Renal pelvis (tissue), 4 donors: Measurements from ENCODE around the gene ZNF467. TPM values are rescaled to one million over a fixed set of nuclear protein-coding genes. Genes with fewer than 3 reads are reported as not detected.

ENCODE experiments used
- DNase-seq: peaks from one replicate; pipeline ENCODE4 v3.0.0-alpha.2; 2013
- polyA plus RNA-seq, 3 donors: library from polyadenylated mRNA; unstranded; fragments of 120-200 nt; gene quantifications; one replicate each; pipeline ENCODE4 v1.2.1, GENCODE V29; 2013; ENCODE audit not compliant: insufficient read length in 3 of 3

The ZNF467 gene
- polyA plus RNA-seq, 3 donors, result 36.9 to 38.0 (median 37.5) TPM

DNA sequence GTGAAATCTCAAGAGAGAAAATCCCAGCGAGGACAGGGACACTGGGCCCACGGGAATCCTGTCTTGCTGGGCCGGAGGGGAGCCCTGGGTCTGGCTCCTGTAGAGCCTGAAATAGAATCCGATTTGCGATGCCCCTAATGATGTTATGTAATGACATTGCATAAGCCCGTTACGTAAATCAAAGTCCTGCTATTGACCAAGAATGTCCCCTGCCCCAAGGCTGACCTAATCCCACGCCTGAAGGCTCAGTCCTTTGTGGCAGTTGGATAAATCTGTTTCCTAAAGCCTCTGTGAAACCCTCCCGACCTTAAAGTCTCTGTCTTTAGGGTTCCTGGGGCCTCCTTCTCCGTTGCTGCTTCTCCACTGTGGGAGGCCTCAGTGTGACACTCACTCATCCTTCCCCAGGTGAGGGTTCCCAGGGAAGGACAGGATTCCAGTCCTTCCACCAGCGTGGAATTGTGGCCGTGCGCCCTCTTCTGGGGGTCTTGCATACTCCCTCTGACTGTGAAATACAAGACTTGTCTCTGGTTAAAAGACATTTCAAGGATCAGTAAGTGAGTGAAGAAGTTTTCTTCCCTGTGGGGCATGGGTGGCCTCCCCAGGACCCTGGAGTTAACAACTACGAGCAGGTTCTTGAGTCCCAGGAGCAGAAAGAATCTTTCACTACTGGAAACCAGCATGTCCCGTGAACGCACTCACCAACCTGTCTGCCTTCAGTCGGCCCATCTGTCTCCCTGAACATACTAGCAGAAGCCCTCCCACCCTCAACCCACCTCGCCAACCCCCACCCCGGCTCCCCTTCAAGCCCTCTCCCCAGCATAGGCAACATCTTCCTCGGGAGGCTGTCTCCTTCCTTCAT is 19.8 kb downstream of the ZNF467 start:
- no peak for DNase-seq

DNA sequence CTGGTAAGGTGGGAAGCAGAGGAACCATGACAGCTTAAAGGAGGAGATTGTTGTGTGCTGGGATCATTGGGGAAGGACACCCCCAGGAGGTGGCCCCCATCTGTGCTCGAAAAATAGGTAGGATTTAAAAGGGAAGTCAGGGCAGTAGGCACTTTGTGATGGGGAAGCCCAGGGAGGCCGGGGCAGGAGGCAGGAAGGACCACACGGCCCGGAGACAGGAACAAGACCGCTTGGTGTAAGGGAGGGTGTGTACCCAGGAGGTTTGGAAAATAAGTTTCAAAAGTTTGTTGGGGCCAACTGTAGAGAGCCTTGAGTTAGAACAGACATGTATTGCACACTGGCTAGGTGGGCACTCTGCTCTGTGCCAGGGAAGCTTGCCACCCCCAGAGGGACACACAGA is 20.7 kb downstream of the ZNF467 start:
- DNase-seq, result no peak

DNA sequence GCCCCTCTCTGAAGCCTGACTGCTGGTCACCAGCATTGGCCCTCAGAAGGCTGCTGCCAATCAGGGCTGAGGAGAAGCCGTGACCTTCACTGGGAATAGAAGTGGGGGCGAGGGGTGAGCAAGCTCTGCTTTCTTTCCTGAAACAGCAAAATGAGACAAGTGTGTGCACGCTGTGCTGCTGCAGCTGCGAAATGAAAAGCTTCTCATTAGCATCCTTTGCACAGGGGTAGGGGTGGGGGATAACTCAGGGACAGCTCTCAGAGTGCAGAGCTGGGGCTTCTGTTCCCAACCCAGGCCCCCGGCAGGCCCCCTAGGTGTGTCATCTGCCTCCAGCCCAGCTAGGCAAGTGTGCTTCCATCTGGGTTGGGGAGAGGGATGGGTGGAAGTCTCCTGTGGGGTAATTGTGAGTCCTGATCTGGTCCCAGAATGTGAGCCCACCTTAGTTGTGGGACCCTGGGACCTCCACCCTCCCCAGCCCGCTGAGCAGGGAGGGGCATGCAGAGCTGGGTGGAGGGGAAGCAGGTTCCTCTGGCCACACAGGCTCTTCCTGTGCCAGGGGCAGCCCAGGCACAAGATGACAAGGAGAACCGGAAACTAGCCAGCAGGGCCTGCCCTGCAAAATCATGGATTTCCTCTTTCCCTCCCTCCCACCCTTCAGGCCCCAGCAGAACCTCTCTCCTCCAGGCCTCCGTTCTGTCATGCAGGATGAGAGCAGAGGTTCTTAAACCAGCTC is 22.2 kb downstream of the ZNF467 start:
- DNase-seq, result no peak

DNA sequence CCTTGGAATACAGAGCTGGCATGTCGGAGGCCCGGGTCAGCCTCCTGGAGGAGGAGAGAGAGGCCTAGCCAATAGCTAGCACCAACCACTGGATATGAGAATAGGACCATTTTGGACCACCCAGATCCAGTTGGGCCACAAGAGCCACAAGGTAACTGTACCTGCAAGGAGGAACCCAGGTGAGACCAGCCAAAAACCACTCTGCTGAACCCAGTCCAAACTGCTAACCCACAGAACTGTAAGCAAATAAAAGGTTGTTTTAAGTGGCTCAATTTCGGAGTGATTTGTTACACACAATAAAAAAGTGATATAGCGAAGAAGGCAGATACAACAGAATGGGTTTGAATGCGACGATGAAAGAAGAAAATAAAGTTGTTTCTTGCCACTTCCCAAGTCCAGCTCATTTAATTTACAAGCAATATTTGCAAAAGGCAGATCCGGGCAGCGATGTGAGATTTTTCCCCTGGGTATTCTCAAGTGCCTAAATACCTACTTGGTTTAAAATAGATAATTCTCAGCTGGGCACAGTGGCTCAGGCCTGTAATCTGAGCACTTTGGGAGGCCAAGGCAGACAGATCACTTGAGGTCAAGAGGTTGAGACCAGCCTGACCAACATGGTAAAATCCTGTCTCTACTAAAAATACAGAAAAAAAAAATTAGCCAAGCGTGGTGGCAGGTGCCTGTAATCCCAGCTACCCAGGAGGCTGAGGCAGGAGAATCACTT is 23.1 kb downstream of the ZNF467 start:
- DNase-seq, result no peak

DNA sequence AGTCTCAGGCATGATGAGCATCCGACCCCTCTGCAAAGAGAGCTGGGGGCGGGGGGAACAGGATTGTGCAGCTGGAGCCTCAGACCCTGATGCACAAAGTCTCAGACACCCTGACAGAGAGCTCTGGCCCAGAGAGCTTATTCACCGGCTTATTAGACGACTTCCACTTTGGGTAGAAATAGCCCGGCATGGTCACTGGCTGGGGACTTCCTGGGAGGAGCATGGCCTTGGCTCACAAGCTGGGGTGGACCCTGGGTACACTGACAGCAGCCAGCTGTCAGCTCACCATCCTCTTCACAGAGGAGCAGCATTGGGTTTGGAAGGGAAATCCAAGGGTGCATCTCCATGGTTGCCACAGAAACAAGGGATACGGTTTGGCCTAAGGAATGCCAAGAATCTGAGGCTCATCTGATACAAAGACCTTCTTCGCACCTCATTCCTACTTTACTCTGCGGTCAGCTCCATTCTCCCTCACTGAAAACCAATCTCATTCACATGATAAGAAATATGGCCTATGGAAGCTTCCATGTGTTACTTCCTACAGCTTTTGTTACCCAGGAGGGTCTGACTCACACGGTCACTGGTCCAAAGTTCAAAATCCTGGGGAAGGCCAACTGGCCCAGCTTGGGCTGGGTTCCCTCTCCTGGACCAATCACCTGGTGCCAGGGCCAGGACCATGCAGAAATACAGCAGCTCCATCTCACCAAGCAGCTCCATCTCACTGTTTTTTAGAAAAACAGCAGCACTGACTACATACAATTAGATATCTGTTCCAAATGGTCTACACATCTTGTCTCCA is 25.1 kb downstream of the ZNF467 start:
- no peak for DNase-seq

DNA sequence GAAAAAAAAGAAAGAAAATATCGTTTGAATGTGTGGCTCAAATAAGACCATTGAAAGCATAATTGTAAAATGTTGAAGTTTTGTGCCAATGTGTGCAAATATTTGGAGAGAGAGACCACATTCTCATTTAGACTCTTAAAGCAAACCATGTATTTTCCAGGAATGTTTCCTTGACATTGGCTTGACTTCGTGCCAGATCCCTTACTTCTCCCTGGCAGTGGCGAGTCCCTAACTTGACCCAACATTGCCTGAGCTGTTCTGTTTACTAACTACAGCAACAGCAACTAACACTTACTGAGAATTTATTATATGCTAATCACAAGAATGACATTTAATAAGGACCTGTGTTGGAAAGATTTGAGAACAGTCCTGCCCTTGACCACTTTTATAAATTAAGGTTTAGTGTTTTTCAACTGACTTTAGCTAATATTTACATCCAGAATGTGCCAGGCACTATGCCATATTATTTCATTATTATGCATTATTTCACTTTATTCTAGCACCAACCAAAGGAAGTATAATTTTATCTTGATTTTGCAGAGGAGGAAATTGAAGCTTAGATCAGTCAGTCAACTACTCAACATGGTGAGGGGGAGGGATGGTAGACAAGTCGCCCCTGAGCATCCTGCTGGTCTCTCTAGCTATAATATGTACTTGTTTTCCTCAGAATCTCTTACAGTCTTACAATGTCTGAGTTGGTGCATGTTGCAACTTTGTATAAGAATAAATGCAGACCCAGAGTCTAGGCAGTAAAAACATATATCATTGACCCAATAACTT is 29.7 kb downstream of the ZNF467 start:
- no peak for DNase-seq

DNA sequence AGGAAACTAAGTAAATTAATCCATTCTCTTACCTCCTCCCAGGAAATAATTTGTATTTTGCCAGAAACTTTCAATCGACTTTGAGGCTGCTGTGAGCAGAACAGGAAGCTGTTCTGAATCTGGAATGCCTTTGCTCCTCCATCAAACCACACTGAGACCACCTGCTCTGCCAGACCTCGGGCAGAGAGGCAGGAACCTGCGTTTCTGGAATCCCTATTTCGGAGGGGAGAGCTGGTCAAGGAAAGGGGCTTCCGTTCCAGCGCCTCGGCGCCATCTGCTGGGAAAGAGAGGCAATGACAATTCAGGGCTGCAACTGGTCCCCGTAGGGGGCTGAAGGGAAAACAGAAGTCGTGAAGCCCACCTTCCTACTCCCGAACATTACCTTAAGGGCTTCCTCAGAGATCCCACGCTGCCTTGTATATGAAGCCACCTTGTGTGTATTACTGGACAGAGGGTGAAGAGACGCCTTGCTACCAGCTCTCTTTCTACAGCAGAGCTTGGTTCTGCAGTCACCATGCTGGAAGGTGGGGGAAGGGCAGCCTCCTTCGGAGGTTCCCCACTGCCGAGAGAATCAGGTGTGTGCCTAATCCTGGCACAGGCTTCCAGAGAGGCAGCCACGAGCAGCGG is 31.2 kb downstream of the ZNF467 start:
- DNase-seq, result peak; percentile 74

DNA sequence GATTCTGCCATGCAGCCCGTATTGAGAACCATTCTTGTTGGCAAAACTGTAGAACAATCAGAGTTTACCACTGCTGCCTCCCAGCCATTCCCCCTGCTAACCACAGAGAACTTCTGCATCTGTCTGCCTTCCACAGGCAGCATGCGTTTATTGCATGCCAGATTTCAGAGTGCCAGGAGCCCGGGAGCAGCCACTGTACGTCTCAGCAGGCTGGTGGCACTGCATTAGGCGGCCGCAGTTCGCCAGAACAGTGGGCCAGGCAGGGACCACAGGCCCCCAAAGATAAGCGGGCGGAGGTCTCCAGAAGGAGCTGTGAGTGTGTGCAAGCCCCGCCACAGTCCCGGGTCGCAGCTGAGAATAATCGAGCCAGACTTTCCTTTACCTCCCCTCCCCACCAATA is 31.8 kb downstream of the ZNF467 start:
- no peak for DNase-seq

DNA sequence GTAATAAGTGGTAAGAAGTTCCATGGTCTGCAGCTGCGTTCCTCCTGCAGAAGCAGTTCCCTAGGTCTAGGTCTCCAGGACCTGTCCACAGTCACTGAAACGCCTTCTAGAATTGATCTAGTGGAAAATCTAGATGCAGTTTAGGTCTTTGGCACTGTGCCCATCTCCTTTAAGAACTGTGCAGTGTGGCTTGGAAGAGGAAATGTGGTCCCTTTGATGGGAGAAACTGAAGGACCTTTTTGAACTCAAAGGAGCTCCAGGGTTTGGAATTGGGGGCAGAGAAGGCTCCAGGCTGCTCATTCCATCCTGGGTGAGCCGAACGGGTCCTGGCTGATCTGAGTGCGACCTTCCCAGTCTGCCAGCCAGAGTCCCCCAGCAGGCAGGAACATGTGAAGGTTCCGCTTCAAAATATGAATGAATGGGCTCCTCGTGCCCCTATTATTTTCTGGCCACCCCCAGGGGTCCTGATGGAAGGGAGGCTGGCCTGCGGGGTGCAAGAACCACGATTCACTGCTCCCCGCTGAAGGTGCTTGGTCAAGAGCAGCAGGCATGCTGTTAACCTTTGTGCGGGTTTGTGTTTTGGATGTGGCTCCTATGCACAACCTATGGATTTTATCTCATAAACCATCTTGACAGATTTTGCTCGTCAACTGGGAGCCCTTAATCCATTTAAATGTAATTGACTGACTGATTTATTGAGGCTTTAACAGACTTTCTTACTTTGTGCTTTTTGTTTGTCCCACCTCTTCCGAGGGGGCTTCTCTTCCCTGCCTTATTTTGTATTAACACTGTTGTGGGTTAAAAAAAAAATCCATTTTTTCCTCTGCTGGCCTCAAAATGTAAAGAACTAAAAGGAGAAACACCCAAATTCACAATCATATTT is 36.7 kb downstream of the ZNF467 start:
- DNase-seq, result no peak

DNA sequence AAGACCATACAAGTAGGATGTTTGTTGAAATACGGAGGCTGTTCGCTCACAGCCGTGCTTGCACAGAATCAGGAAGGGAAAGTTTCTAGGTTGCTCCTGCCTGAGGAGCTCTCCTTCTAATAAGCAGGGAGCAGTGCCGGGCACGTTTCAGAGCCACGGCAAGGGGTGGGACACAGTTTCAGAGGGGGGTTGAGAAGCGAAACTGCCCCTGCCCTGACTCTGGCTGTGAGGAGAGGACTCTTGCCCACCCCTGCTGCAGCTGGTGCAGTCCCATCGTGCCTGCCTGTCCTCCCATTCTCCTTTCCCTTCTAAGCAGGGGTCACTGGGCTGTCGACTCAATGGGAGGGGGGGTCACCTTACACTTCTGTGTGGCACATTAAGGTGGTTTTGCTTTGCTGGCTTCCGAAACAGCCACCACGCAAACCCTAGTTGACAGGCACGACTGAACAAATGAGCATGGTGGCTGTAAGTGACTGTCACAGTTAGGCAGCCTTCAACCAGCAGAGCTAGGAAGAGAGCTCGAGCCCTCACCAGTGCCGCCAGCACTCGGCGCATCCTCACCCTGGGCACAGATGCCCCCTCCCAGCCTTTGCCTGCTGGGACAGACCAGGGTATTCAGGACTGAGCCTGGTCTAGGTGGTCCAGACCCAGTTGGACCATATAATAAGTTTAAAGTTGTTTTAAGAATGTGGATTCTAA is 37.5 kb downstream of the ZNF467 start:
- no peak for DNase-seq

DNA sequence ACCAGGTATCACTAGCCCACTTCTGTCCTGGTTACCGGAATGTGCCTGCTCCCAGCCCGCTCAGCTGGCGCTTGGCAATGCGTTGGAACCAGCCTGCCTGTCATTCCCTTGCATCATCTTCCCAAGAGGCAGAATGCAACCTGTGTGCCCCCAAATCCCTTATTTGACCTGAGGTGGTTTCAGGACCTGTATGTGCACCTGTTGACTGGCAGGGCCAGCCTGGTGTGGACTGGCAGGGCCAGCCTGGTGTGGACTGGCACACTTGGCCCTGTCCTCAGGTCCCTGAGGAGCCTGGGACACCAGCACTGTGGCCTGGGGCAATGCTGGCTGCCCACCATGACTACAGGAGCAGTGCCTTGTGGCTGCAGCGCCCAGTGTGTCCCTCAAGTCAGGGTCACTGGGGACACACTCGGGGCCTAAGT is 38.2 kb downstream of the ZNF467 start:
- DNase-seq, result no peak

DNA sequence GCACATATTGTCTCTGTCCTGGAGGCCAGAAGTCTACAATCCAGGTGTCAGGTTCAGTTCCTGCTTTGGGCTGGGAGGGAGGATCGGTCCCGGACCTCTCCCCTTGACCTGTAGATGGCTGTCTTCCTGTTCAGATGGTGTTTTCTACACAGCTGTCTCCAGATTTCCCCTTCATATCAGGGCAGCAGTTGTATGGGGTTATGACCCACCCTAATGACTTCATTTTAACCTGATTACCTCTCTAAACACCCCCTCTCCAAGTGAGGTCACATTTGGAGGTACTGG is 38.7 kb downstream of the ZNF467 start:
- no peak for DNase-seq

DNA sequence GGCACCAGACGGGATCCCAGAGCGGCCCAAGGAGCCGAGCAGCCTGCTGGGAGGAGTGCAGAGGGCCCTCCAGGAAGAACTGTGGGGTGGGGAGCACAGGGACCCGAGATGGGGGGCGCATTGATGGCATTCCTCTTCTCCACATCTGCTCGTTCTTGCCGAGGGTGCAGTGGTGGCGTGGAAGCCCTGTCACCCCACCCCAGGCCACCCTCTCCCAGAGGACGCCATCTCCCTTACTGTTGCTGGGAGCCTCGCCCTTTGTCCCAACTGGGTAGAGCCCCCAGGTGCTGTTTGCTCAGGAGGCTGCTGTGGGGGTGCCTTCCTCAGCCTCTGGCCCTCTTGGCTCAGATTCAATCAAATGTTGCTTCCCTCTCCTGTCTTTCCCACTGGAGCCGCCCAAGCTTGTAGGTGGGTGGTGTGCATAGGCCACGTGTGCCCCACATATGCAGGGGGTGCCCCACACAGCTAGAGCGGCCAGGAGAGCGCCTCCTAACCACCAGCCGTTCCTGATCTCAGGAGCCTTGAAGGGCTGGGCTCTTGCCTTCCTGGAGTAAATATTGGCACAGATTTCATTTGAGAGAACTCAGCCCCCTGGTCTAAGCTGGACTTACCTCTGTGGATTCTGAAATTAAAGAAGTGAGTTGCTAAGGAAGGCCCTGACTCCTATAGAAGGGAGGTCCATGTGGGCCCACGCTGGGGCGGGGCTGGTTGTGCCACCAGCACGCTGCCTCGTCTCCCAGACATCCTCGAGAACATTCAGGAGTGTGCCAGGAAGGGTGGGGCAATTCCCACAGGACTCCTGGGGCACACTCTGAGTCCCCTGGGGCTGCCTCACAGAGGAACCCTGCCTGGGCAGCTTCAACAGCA is 39.2 kb downstream of the ZNF467 start:
- no peak for DNase-seq

DNA sequence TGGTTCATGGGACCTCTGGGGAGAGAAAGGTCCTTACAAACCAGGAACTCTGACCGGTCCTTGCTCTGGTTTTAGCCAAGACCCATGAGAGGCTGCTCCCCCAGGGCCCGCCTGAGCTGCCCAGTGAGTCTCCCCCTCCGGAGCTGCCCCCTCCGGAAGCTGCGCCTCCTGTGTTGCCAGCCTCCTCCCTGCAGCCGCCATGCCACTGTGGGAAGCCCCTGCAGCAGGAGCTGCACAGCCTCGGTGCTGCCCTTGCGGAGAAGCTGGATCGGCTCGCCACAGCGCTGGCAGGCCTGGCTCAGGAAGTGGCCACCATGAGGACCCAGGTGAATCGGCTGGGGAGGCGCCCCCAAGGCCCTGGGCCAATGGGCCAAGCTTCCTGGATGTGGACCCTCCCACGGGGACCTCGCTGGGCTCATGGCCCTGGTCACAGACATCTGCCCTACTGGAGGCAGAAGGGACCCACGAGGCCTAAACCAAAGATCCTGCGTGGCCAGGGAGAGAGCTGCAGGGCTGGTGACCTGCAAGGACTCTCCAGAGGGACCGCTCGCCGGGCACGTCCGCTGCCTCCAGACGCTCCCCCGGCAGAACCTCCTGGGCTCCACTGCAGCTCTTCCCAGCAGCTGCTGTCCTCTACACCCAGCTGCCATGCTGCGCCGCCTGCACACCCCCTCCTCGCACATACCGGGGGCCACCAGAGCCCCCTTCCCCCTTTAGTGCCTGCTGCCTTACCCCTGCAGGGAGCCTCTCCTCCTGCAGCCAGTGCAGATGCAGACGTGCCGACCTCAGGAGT is 40.1 kb downstream of the ZNF467 start:
- no peak for DNase-seq

DNA sequence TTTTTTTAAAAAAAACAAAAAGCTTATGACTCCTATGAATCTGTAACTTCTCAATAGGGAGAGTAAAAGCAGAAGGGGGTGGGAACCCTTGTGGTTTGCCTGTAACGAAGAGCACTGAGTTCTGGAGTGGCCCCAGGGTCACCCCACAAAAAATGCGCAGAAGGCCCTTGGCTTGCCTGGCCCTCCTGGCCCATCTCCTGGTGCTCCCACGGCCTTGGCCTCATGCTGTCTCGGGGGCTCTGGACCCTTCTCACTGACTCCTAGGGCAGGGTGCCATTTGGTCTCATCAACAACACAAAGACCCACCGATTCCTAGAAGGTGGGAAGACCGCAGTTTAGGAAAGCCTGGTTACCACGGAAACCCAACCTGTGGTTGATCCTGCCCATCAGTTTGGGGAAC is 40.8 kb downstream of the ZNF467 start:
- DNase-seq, result no peak

DNA sequence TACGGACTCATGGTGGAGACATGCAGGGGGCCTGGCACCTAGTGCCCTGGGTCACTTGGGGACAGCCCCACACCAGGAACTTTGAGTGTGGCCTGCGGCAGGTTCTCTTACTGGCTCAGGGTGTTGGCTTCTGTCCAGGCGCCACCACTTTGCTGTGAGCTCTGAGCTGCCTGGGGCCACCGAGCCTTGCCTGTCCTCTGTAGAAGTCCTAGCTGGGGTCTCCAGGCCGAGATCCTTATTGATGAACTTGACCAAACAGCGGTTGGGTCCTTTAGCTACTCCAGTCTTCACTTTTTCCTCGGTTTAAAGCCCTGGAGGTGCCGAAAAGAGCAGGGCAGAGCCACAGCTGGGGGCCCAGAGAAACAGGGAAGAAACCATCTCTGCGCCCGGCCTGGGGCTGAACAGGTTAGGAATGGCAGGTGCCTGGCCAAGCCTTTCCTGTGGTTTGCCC is 41.3 kb downstream of the ZNF467 start:
- DNase-seq, result no peak
